Stimulated activated CD8-positive, alpha-beta memory T cell treated with anti-CD3 and anti-CD28 coated beads, Interleukin-7, amount 100 ng/mL, for 24 hours (primary cell): Measurements from ENCODE around the gene MINDY2.
"Not testable (repeated sequence)": the region's sequence is repeated elsewhere in the genome, so short reads cannot be mapped to it uniquely, and the experiment has no call there.

Experiments
- DNase-seq: peaks from one replicate; pipeline ENCODE4 v3.0.0-alpha.2; 2020; ENCODE audit warnings: low read depth

MINDY2 gene

GRCh38 chr15:58752716-58753115 lies 18.4 kb upstream of the MINDY2 start:
- no peak for DNase-seq

- no peak for DNase-seq
These were observed 15.8 kb upstream of the MINDY2 start for GRCh38 chr15:58755350-58755749.

- no peak for DNase-seq
These were observed 15.1 kb upstream of the MINDY2 start for GRCh38 chr15:58755956-58756355.

DNA sequence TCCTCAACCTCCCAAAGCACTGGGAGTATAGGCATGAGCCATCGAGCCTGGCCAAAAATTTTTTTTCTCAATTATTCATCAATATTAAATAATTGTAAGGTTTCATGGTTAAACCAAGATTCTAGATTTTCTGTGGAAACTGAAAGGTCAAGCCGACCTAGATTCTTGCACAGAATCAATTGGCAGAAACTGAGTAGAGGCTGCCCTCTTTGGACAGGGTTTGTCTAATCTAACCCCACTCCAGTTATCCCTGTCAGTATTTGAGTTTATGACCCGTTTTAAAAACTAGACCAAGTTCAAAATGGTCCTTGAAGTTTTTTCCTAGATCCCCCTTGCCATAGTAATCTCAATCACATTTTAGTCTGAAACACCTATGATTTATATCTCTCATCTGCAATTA lies 13.0 kb upstream of the MINDY2 start:
- DNase-seq = no peak

DNA sequence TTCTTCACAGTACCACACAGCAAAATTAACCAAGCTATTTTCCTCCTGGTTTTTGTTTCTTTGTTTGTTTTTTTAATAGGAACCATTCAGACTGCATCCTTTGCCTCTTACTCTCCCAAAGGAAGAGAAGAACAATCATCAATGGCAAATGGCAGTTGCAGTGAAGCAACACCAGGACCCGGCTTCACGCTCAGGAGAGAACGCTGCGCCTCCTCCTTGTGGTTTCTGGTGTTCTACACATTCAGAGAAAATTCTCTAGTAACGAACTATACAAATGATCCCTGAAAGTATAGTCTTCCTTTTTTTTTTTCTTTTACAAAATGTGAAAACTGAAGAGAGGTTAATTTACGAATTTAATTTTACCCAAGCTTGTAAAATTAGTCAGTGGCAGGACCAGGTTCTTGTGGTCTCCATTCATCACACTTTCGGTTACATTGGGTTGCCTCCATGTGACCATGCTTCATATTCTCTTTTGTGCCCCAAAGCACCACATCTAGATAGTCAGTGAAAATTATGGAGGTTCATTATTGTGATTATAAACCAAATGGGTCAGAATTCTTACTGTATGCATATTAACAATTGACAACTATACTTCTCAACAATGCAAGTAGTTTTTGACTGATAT lies 10.6 kb upstream of the MINDY2 start:
- no peak for DNase-seq

DNA sequence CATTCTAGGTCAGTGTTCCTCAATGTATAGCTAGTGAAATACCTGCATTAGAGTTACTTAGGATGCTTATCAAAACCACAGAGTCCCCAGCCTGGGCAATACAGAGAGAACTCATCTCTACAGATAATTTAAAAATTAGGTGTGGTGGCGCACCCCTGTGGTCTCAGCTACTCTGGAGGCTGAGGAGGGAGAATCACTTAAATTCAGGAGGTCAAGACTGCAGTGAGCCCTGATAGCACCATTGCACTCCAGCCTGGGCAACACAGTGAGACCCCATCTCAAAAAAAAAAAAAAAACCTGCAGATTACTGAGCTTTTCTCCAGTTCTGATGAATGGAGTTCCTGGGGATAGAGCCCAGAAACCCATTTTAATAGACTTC lies 10.1 kb upstream of the MINDY2 start:
- DNase-seq = no peak

- no peak for DNase-seq
These were observed 8.8 kb upstream of the MINDY2 start for GRCh38 chr15:58762285-58762684.

GRCh38 chr15:58762731-58763130 lies 8.4 kb upstream of the MINDY2 start:
- no peak for DNase-seq

DNA sequence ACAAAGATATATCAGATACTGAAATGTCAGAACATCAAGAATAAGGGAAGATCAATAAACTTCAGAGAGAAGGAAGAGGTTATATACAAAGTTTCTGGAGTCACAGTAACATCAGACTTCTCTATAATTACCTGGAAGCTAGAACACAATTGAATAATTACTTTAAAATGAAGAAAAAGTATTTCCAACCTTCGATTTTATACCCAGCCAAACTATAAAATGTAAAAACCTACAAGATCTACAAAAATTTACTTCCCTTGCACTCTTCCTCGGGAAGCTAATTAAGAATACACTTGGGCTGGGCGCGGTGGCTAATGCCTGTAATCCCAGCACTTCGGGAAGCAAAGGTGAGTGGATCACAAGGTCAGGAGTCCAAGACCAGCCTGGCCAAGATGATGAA lies 6.6 kb upstream of the MINDY2 start:
- DNase-seq = no peak

GRCh38 chr15:58766290-58766689 lies 4.8 kb upstream of the MINDY2 start:
- DNase-seq = no peak

DNA sequence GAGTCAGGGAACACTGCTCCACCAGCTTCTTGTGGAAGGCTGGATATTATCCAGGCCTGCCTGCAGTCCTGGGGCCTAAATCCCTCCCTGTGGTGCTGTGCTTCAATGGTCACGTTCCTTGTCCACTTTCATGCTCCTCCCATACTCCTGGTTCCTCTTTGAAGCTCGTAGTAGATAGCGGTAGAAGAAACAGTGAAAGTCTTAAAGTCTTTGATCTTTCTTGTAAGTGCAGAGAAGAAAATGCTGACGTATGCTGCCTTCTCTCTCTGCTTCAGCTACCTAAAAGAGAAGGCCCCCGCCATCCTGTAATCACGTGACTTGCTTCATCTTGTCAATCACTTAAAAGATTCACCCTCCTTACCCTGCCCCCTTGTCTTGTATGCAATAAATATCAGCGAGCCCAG lies 2.5 kb upstream of the MINDY2 start:
- not testable (repeated sequence) for DNase-seq

DNA sequence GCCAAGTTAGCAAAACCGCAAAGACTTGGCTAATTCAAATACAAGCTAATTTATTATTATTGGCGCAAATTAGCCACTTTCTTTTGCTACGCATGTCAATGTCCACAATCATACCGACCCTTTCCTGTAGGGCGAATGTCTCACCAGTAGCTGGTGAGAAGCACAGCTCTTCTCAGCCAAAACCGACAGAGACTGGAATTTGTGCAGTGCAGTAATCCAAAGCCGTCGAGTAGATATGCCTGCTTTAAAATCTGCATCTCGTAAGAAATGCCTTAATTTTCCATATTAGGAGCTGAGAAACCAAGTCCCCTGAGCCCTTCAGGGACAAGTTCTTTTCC lies 614 bp upstream of the MINDY2 start:
- DNase-seq = no peak

- DNase-seq = no peak
These were observed 634 bp downstream of the MINDY2 start for GRCh38 chr15:58771621-58772250.

DNA sequence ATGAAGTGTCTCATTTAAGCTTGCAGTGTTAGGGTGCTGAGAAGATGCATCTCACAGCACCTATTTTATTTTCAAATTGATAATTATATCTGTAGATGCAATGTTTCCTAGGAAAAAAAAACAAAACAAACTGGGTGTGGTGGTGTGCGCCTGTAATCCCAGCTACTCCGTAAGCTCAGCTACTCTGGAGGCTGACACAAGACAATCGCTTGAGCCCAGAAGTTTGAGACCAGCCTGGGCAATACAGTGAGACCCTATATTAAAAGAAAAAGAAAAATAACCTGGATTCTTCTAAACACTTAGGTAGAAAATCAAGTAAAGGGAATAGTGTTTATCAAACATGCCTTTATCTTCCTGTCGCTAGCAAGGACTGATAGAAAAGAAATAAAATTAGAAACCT lies 1.9 kb downstream of the MINDY2 start:
- no peak for DNase-seq

- no peak for DNase-seq
These were observed 4.3 kb downstream of the MINDY2 start for GRCh38 chr15:58775402-58775801.

DNA sequence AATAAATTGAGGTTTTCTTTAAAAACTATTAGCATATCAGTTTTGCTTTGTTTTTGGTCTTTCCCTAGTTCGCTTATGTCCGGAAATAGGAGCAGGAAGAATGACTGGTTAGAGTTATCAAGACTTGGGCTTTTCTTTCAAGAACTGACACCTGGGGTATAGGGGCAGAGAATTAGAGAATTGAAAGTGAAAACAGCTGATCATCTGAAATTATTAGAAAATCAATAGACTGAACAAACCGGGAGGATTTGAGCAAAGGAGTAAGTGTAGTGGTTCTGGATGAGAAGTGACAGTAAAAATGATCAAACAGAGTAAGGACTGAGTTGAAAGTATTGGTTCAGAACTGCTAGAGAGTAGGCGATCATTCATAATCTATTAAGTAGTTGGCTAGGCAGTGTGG lies 6.0 kb downstream of the MINDY2 start:
- no peak for DNase-seq

GRCh38 chr15:58779554-58779953 lies 8.5 kb downstream of the MINDY2 start:
- no peak for DNase-seq

GRCh38 chr15:58785355-58785754 lies 14.3 kb downstream of the MINDY2 start:
- no peak for DNase-seq

GRCh38 chr15:58788056-58788710 lies 17.1 kb downstream of the MINDY2 start:
- no peak for DNase-seq

- no peak for DNase-seq
These were observed 22.8 kb downstream of the MINDY2 start for GRCh38 chr15:58793862-58794261.

DNA sequence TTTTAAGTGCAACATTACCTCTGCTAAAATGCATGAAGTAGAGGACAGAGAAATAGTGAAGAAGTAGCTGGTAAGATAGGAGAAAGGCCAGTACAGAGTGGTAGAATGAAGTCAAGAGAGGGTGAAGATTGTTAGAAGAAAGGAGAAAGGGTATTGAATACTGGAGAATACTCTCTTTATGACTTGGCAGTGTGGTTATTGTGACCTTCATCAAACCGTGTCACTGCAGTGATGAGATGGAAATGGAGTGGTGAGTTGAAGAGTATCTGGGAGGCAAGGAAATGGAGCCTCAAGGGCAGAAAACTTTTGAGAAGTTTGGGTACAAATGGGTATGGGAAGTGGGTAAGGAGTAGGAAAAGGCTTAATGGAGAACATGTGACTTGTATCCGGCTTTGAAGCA lies 24.7 kb downstream of the MINDY2 start:
- DNase-seq = no peak

DNA sequence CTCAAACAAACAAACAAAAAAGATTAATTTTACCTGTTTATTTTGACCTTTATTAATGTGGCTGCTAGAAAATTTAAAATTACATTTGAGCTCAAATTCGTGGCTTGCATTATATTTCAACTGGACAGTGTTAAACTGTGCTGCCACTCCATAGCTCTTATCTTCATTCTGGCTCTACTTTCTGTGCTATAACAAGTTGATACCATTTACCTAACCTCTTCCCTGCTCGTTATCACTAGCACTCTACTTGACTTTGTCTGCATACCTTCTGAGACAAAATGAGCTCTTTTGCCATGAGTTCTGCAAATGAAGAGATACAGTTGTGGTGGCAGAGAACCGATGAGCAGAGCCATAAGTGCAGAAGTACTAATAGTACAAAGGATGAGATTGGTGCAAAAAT lies 26.4 kb downstream of the MINDY2 start:
- DNase-seq = no peak

GRCh38 chr15:58805095-58805494 lies 34.0 kb downstream of the MINDY2 start:
- DNase-seq = no peak

DNA sequence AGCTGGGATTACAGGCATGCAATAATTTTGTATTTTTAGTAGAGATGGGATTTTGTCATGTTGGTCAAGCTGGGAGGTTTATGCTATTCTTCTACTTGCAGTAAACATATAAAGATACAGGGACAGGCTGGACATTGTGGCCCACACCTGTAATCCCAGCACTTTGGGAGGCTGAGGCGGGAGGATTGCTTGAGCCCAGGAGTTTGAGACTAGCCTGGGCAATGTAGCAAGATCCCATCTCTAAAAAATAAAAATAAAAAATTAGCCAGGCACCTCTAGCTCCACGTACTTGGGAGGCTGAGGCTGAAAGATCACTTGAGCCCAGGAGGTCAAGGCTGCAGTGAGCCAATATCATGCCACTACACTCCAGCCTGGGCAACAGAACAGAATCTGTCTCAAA lies 52.2 kb downstream of the MINDY2 start:
- DNase-seq = not testable (repeated sequence)
